T-helper 1 cell (primary cell): ENCODE results near the gene PRODH.
"Not testable (repeated sequence)": the region's sequence is repeated elsewhere in the genome, so short reads cannot be mapped to it uniquely, and the experiment has no call there.

ENCODE experiments used
- DNase-seq, 5 donors: peaks; one replicate each; pipeline ENCODE4 v3.0.0-alpha.2; 2012 to 2020

PRODH gene

DNA sequence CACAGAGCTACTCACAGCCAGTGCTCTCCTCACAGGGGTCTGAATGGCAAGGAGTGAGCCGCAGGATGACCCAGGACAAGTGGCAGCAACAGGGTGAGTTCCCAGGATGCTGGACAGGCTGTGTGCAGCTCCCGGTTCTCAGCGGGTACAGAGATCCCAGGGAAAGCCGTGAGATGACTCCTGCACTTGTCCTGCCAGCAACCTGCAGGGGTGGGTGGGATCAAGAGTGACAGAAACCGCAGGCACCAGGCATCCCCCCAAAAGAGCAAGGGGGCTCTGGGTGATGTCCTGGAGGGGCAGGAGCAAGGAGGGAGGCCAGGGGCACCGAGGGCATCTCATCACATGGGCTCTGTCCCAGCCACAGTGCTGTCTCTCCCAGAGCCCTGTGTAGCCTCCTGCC is 15.9 kb upstream of the PRODH start:
- DNase-seq: no peak

DNA sequence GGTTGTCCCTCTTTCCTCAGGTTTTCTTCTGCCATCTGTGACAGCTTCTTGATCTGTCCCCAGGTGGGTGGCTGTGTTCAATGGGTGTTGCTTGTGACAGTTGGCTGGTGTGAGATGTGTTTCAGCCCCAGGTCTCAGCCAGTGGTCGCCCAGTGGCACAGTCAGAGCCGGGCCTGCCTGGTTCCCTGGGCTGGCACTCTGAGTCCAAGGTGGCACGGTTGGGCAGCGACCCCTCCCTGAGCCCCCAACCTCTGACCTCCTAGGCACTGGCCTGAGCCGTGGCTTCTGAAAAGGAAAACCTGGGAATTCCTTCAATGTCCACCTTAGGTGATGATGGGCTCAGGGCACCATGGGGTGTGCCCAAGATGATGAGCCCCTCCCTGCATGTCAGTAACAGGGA is 14.0 kb upstream of the PRODH start:
- DNase-seq: no peak

DNA sequence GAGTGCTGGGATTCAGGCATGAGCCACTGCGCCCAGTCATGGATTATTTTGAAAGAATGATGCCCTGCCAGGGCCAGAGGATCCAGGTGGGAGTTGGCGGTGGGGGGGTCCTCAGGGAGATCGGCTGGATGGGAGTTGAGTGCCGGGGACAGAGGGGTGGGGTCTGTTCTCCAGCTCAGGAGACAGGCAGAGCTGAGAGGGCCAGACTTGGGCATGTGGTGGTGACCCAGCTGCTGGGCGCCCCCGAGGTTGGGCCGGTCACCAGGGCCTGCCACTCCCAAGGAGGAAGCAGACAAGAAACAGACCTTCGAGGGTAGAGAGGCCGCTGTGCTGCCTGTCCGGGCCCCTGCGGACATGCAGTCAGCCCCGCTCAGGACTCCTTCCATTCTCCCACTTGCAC is 11.8 kb upstream of the PRODH start:
- no peak for DNase-seq

- DNase-seq: not testable (repeated sequence)
These were observed 11.0 kb upstream of the PRODH start for GRCh38 chr22:18947105-18947504.

- DNase-seq: not testable (repeated sequence)
These were observed 2.6 kb upstream of the PRODH start for GRCh38 chr22:18938691-18939090.

DNA sequence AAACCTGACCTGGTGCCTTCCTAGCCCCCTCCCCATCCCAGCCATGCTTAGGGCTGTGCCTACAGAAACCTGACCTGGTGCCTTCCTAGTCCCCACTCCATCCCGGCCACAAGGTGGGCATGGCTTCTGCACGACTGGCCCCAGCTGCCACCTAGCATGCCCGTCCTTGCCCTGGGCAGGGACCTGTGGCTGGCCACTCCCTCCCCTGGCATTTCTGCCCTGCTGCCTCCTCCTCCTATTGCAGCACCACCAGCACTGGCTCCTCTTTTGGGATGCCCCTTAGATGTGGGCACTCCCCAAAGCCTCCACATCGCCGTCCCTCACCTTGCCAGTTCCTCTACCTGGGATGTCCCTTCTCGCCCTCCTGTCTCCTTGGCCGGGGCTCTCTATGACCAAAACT is 1.4 kb downstream of the PRODH start:
- not testable (repeated sequence) for DNase-seq

DNA sequence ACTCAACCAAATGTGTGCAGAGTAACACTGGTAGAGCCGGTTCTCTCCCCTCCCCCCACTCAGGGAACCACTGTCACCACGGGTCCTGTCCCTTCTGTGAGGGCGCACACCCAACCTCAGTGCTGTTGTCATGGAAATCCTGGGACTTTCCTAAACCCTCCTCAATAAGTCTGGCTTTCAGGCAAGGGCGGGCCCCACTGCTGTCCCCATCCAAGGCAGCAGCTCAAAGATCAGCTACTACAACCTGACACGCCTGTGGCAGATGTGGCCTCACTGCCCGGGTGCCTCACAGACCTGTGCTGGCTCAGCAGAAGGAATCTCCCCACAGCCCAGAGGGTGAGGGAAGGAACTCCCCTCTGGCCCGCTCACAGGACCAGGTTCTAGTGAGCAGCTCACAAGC is 2.2 kb downstream of the PRODH start:
- no peak for DNase-seq

GRCh38 chr22:18931905-18932652 is 4.0 kb downstream of the PRODH start:
- no peak for DNase-seq

- no peak for DNase-seq
These were observed 6.6 kb downstream of the PRODH start for GRCh38 chr22:18929459-18929858.

GRCh38 chr22:18927573-18927972 is 8.5 kb downstream of the PRODH start:
- DNase-seq: no peak

DNA sequence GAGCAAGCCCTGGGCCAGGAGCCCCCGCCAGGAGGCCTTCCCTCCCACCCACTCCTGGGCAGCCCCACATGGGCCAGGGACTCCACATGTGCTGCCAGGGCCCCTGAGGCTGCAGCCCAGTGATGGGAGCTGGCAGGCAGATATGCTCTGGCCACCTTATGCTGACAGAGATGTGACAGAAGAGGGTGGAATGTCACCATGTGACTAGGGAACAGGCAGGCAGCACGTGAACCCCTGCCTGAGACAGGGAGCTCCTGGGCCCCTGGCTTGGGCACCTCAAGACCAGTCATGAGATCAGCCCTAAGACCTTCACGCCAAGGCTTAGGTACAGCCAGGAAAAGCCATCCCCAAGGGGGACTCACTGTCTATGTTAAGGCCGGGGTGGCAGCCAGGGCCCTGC is 9.1 kb downstream of the PRODH start:
- DNase-seq: no peak

DNA sequence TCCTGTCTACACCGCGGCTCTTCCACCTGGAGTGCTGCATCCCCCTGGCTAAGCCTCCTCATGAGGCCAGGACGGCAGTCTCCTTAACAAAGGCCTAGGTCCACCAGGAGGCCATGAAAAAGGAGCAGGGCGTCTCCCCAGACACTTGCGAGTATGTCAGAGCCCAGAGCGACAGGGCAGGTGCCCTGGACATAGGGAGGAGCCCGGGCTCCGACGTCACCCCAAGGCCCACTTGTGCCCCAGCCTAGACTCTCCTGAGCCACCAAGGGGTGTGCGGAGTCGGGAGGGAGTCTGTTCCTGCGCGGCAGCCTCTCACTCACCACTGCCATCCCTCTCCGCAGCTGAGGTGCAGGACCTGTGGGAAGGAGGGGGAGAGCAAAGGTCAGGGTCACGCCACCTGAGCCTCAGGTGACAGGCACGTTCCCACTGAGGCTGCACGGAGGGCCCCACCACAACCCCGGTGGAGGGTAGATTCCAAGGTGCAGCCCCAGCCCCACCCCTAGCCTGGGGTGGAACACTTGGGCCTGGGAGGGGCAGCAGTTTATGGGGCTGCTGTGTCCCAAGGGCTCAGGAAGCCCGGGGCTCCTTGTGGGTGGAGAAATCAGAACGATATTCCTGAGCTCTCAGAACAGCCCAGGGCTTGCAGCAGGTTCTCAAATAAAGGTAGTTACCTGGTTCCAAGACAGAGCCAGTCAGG is 10.6 kb downstream of the PRODH start:
- DNase-seq: no peak

DNA sequence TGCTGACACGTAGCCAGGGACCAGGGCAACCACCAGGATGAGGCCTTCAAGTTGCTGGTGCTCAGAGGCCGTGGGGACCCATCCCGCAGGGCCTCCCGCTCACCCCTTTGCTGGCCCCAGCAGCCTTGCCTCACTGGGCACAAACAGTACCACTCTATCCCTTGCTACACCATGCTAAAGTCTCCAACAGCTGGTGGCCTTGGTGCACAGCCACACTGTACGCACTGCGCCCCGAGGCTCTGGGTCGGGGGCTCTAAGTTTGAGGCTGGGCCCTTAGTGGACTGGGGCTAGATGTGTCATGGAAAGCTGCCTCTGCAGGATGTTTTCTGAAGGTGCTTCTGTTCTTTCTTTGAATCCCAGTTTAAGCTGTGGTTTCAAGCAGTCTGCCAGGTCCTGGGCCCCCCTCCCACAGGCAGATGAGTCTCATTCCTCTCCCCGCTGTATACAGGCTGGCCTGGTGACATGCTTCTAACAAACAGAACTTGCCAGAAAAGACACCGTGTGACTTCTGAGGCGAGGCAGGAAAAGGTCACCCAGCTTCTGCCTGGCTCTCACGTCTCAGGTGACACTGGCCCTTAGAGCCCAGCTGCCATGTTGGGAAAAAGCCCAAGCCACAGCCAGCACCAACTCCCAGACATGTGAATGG is 15.7 kb downstream of the PRODH start:
- not testable (repeated sequence) for DNase-seq

GRCh38 chr22:18917818-18918217 is 18.3 kb downstream of the PRODH start:
- not testable (repeated sequence) for DNase-seq

DNA sequence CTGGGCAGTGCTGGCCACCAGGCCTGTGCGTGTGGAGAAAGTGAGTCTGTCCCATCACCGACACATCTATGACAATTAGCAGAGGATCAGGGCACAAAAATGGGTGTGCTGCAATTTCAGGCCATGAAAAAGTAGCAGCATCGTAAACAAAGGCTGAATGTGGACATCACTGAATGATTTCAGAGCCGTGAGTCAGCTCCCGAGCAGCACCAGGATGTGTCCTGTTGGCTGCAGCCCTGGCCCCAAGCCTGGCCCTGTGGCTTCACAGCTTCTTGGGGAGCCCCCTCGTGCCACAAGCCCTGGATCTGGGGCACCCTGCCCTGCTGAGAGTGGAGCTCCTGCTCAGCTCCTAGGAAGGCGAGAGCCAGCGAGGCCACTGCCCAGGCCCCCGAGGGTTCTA is 20.5 kb downstream of the PRODH start:
- not testable (repeated sequence) for DNase-seq

GRCh38 chr22:18914558-18914957 is 21.5 kb downstream of the PRODH start:
- not testable (repeated sequence) for DNase-seq

DNA sequence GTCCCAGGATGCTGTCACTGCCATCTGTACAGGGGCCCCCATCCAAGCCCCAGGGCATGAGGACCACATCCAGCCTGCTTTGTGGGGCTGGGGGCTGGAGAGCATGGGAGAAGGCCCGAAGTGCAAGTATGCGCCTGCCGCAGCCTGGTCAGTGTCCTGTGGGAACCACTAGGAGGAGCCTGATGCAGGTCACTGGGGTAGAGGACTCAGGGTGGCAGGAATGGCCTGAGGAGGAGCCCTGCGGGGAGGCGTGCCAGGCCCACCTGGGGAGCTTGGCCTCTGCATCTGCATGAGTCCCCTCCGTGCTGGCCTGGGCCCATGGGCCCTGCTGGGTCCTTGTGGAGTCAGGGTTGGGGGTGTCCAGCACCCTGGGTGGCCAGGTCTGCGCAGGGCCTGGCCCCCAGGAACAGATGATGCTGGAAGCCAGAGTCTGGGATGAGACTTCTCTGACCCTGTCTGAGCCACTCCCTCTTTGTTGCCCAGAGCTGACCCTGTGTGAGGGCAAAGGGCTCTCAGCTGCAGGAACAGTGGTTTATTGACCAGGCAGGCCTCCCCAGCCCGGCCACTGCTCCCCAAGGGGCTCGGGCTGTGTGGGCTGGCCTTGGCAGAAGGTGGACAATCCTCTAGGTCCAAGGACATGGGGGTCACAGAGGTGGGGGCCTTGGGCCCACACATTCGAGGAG is 23.7 kb downstream of the PRODH start:
- not testable (repeated sequence) for DNase-seq

GRCh38 chr22:18911535-18911934 is 24.6 kb downstream of the PRODH start:
- not testable (repeated sequence) for DNase-seq

DNA sequence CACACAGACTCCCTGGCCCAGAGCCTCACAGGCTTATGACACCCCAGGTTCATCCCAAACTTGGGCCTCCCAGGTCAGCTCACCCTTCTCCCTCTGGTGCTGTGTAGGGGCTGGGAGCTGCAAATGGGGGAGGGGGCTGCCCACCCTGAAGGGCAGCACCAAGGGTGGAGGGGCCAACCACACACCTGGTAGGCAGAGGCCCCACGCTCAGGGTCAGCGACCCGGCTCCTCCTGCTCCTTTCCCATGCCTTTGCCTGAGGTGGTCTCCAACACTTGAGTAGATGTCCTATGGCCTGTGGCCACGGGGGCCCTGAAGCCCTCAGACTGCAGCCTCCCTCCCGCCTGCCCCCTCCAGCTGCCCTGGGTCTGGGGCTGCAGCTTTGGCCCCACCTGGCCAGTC is 26.5 kb downstream of the PRODH start:
- no peak for DNase-seq

DNA sequence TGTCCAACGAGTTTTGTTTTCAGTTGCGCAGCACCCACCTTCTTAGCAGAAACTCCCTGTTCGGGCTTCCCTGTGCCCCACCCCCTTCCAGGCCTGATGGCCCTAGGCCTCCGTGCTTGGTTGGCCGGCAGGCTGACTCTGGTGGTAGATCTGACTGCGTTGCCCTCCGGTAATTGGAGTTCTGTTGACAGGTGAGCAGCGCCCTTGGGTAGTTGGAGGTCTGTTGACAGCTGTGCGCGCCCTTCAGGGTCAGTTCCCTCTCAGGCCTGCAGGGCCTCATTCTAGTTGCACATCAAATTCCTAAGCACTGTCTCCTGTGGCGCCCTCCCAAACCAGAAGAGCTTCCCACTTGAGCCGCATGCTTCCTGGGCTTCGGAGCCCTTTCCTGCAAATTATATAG is 29.2 kb downstream of the PRODH start:
- DNase-seq: no peak

GRCh38 chr22:18906410-18906745 is 29.7 kb downstream of the PRODH start:
- DNase-seq: not testable (repeated sequence)

- DNase-seq: no peak
These were observed 30.3 kb downstream of the PRODH start, which contains the start of gene DGCR6 for GRCh38 chr22:18905540-18906409. Gene DGCR6 (plus strand): TSS chr22:18906320. CDS start chr22:18906375, 55 bp downstream.
